Iris pigment epithelial cell (primary cell): Measurements from ENCODE around the gene PHF2.

Source experiments
- DNase-seq: peaks from one replicate; pipeline ENCODE4 v3.0.0-alpha.2; 2011; ENCODE audit warnings: low read depth

PHF2 gene

GRCh38 chr9:93587284-93587650 is 10.9 kb downstream of the PHF2 start:
- no peak for DNase-seq

GRCh38 chr9:93587651-93588347 is 11.4 kb downstream of the PHF2 start:
- DNase-seq: no peak

GRCh38 chr9:93588641-93589609 is 12.5 kb downstream of the PHF2 start:
- DNase-seq: no peak

- DNase-seq: peak; percentile 70
These were observed 13.3 kb downstream of the PHF2 start for GRCh38 chr9:93589688-93590087.

GRCh38 chr9:93590609-93591234 is 14.3 kb downstream of the PHF2 start:
- DNase-seq: no peak

- DNase-seq: no peak
These were observed 15.1 kb downstream of the PHF2 start for GRCh38 chr9:93591301-93592007.

GRCh38 chr9:93592008-93592642 is 15.7 kb downstream of the PHF2 start:
- no peak for DNase-seq

GRCh38 chr9:93592643-93593021 is 16.2 kb downstream of the PHF2 start:
- no peak for DNase-seq

- no peak for DNase-seq
These were observed 16.8 kb downstream of the PHF2 start for GRCh38 chr9:93593144-93593658.

GRCh38 chr9:93594041-93594756 is 17.8 kb downstream of the PHF2 start:
- no peak for DNase-seq

- DNase-seq: no peak
These were observed 19.1 kb downstream of the PHF2 start for GRCh38 chr9:93595461-93595860.

GRCh38 chr9:93595861-93596365 is 19.5 kb downstream of the PHF2 start:
- no peak for DNase-seq

GRCh38 chr9:93596399-93596798 is 20.0 kb downstream of the PHF2 start:
- DNase-seq: no peak

GRCh38 chr9:93597142-93597706 is 20.8 kb downstream of the PHF2 start:
- no peak for DNase-seq

GRCh38 chr9:93597871-93598646 is 21.7 kb downstream of the PHF2 start:
- DNase-seq: no peak

- no peak for DNase-seq
These were observed 22.4 kb downstream of the PHF2 start for GRCh38 chr9:93598647-93599241.

- DNase-seq: no peak
These were observed 23.4 kb downstream of the PHF2 start for GRCh38 chr9:93599571-93600403.

- DNase-seq: no peak
These were observed 24.1 kb downstream of the PHF2 start for GRCh38 chr9:93600504-93600903.
